Adipose tissue (tissue), 3 donors: ENCODE results near the gene OR2J2. TPM values are rescaled to one million over a fixed set of nuclear protein-coding genes. Genes with fewer than 3 reads are reported as not detected.
"Not testable (repeated sequence)": the region's sequence is repeated elsewhere in the genome, so short reads cannot be mapped to it uniquely, and the experiment has no call there.

Source experiments
- H3K27ac ChIP-seq: one replicate; pipeline ENCODE4 v1.5.1; 2013; ENCODE audit warnings: low read depth, low read length
- WGBS, 3 donors: extraction: QIAGEN DNeasy Blood & Tissue Kit; methylation state at CpG; one replicate each; pipeline ENCODE4 v1.1.7; 2013; 5-methylcytosine and 5-hydroxymethylcytosine counted together
- polyA plus RNA-seq, 3 donors: library from polyadenylated mRNA; stranded (reverse); fragments of 200-250 nt; gene quantifications; one replicate each; pipeline ENCODE4 v1.2.3, GENCODE V29; 2013
- donor health status: healthy with polysubstance abuse.
- donor health status: Bipolar disorder and iron deficiency.
- donor health status: healthy.

The OR2J2 gene
- polyA plus RNA-seq, 3 donors = not detected

- H3K27ac ChIP-seq = no peak overlapping the region
Measured at GRCh38 chr6:29216528-29216927, 45.8 kb downstream of the OR2J2 start.

- 45 to 79% (median 64%) methylated on average over 2 of the region's 2 CpGs for WGBS, 3 donors
Measured at GRCh38 chr6:29217242-29217641, 46.5 kb downstream of the OR2J2 start.

GRCh38 chr6:29218056-29218455 is 47.3 kb downstream of the OR2J2 start:
- WGBS, 3 donors = 67 to 81% (median 68%) methylated on average over 1 of the region's 1 CpG
- H3K27ac ChIP-seq = not testable (repeated sequence)

More at GRCh38 chr6:29217242-29217641, 46.5 kb downstream of the OR2J2 start:
- H3K27ac ChIP-seq = not testable (repeated sequence)

Other genes starting within 250 kb of the OR2J2 start
- gene TRIM27, start 246.9 kb upstream of the OR2J2 start, polyA plus RNA-seq = 10 to 100 TPM; 25.9 to 33.3 (median 26.2) TPM
- gene ZNF311, start 165.6 kb upstream of the OR2J2 start, polyA plus RNA-seq = 1 to 10 TPM in 1 of 3 donors, under 1 TPM in 2; 0.29 to 1.0 (median 0.61) TPM
- gene OR2W1, start 125.7 kb upstream of the OR2J2 start, polyA plus RNA-seq = not detected
- not detected for gene OR2B3, start 83.6 kb upstream of the OR2J2 start, polyA plus RNA-seq
- gene OR2J1, start 71.4 kb upstream of the OR2J2 start, polyA plus RNA-seq = not detected
- gene OR2J3, start 62.8 kb upstream of the OR2J2 start, polyA plus RNA-seq = not detected
- not detected for gene OR14J1, start 130.8 kb downstream of the OR2J2 start, polyA plus RNA-seq
- not detected for gene OR5V1, start 198.0 kb downstream of the OR2J2 start, polyA plus RNA-seq
- gene OR12D3, start 204.4 kb downstream of the OR2J2 start, polyA plus RNA-seq = not detected
- not detected for gene OR12D2, start 224.7 kb downstream of the OR2J2 start, polyA plus RNA-seq
- not detected for gene OR12D1, start 244.0 kb downstream of the OR2J2 start, polyA plus RNA-seq